DMS114 treated with DMSO at 0.1 percent for 48 hours (cell line): ENCODE data around the gene FBXW5.

Experiments
- DNase-seq: peaks from one replicate; lab custom pipeline; 2025; ENCODE audit not compliant: unreplicated experiment; lab: John Stamatoyannopoulos, UW

FBXW5 gene

DNA sequence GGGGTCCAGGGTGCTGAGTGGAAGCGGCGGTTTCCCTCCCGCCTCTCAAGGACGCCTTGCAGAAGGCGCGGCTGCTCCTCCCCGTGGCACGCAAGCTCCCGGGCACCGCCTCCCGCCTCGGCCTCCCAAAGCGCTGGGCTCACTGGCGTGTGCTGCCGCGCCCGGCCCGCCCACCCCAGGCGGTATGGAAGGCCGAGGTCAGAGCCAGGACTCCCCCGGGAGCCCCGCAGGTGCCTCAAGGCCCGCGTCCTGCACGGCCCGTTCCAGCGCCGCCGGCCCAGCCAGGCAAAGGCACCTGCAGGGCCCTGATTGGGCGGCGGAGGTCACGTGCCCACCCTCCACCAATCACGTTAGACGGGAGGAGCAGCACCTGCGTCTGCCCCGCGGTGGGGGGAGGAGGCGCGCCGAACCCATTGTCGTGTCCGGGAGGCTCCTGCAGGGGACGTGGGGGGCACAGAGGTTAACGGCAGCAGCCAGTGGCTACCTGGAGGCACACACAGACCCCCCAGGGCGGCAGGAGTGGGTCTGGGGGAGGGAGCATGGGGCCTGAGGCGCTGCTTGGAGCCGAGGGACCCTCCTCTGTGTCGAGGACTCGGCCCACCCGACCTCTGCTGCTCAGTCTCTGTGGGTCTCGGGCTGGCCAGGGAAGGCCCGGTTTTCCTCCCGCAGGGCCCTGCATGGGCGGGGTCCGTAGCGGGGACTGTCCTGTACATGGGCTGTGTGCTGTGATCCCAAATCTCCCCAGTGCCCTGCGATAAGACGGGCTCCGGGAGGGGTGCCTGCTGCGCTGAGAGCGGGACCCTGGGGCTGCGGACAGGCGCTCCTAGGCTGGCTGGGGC lies 5.5 kb upstream of the FBXW5 start:
- DNase-seq: peak; percentile 60

DNA sequence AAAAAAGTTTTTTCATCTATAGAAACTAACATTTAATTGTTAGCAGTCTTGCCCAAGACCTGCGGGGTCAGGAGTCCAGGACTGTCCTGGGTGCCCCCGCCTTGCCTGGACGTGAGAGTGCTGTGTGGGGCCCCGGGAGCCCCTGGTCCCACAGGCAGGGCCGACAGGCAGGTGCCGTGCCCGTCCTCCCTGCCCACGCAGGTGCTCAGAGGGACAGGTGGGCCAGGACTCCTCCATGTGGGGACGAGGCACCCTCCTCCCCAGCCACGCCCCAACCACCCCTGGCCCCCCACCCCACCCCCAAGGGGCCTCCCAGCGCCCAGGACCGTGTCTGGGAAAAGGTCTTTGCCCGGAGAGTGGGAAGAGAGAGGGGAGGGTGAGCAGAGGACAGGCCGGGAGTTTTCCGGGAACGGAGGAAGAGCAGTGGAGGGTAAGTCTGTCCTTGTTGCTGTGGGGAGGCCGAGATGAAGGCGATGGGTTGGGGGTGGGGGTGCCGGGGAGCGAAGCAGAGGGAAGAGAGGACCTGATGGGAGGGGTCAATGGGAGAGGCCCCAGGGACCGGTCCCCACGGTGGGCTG lies 4.8 kb upstream of the FBXW5 start:
- DNase-seq: no peak

DNA sequence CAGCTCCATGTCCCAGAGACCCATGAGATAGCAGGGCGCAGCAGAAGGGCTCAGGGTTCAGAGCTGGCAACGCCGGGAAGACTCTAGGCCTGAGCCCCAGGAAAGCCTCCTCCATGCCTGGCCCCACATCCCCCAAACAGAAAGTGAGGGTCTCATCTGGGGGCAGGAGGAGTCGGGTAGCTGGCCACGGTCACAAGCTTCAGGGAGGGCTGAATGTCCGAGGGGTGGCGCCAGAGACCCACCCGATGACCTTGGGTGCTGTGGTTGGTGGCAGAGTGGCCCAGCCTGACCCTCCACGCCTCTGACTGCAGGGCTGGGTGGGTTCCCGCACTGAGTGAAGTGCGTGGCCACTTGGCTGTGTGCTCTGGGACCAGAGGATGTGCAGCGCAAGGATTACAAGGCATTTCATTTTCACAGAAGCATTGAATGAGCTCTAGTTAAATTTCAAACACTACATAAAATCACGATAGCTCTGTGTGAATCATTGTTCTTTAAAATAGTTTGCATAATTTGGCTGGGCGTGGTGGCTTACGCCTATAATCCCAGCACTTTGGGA lies 3.5 kb upstream of the FBXW5 start:
- DNase-seq: peak; percentile 8

DNA sequence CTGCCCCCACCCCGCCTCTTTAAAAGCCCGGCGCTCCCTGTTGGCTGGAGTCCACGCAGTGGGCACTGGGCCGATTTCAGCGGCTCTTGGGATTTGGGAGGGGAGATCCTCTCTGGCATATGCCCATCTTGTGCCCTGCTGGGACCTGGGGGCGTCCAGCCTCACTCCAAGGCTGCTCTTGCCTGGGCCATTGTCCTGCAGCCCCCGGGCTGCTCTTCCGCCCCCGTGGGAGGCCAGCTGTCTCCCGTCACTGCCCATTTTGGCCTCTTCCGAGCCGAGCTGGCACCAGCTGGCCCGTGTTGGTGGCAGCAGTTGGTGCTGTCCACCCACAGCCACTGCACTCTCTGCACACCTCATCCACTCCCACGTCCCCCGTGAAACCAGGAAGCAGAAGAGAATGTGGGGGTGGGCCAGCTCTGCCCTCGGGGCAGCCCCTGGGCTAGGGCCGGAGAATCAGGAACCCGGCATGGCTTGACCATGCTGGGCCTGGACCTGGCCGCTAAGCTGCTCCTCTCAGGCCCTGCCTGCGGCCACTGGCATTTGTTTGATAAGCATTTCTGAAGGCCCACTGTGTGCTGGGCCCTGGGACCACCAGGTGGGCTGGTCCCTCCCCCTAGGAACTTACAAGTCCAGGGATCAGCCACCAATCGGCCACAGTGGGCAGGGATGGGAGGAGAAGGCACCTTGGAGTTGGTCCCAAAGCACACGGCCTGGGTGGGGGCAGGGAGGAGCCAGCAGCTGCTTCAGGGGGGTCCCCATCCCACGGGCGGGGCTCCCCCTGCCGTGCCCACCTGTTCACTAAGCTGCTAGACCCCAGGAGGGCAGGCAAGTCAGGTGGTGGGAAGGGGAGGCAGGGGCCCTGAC lies 2.7 kb upstream of the FBXW5 start:
- no peak for DNase-seq

DNA sequence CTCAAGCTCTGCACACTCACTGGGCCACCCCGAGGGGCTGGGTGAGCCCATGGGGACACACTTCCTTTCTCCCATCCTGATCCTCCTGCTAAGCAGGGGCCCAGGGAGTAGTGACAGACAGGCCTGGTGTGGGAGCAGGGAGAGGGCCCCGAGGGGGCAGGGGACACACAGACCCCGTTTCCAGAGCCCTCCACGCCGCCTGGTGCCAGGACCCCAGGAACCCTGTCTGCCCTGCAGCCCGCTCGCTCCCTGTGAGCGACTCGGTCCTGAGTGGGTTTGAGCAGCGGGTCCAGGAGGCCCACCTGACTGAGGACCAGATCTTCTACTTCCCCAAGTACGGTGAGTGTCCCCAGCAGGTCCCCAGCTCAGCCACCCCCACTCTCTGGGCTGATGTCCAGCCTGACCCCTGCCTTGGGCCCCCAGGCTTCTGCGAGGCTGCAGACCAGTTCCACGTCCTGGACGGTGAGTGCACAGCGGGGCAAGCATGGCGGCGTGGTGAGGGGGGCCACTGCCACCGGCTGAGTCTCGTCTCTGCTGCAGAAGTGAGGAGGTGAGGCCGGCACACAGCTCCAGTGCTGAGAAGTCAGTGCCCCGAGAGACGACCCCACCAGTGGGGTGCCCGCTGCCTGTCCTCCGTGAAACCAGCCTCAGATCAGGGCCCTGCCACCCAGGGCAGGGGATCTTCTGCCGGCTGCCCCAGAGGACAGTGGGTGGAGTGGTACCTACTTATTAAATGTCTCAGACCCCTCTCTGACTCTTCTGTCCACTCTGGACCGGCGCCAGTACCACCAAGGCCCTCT lies 1.9 kb upstream of the FBXW5 start:
- no peak for DNase-seq

DNA sequence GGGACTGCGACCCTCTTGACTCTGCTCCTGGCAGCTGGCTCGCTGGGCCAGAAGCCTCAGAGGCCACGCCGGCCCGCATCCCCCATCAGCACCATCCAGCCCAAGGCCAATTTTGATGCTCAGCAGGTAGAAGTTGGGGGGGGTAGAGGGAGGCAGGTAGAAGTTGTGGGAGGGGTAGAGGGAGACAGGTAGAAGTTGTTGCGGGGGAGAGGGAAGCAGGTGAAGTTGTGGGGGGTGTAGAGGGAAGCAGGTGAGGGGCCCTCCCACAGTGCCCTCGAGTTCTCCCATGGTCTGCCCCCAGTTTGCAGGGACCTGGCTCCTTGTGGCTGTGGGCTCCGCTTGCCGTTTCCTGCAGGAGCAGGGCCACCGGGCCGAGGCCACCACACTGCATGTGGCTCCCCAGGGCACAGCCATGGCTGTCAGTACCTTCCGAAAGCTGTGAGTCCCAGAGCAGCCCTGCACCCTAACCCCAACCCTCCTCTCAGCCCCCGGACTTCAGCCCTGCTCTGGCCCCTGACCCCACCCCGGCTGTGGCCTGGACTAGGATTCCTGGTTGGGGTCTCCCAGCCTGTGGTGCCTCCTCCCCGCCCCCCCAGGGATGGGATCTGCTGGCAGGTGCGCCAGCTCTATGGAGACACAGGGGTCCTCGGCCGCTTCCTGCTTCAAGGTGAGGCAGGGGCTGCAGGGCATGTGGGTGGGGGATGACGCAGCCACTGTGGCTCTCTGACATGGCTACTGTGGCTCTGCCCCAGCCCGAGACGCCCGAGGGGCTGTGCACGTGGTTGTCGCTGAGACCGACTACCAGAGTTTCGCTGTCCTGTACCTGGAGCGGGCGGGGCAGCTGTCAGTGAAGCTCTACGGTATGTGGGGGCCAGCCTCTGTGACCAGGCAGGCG lies 1.0 kb upstream of the FBXW5 start:
- DNase-seq: no peak

DNA sequence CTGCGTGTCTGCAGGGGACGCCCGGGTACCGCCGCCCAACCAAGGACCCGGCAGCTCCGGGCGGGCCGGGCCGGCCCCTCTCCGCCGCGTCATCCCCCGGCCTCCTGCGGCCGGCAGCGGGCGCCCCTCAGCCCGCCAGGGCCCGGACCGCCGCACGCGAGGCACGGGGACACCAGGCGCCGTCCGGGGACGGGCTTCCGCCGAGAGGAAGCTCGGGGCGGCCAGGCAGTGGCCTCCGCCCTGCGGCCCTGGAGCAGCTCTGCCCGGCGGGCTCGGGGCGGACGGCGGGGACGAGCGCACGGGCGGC lies 373 bp downstream of the FBXW5 start:
- DNase-seq: no peak

DNA sequence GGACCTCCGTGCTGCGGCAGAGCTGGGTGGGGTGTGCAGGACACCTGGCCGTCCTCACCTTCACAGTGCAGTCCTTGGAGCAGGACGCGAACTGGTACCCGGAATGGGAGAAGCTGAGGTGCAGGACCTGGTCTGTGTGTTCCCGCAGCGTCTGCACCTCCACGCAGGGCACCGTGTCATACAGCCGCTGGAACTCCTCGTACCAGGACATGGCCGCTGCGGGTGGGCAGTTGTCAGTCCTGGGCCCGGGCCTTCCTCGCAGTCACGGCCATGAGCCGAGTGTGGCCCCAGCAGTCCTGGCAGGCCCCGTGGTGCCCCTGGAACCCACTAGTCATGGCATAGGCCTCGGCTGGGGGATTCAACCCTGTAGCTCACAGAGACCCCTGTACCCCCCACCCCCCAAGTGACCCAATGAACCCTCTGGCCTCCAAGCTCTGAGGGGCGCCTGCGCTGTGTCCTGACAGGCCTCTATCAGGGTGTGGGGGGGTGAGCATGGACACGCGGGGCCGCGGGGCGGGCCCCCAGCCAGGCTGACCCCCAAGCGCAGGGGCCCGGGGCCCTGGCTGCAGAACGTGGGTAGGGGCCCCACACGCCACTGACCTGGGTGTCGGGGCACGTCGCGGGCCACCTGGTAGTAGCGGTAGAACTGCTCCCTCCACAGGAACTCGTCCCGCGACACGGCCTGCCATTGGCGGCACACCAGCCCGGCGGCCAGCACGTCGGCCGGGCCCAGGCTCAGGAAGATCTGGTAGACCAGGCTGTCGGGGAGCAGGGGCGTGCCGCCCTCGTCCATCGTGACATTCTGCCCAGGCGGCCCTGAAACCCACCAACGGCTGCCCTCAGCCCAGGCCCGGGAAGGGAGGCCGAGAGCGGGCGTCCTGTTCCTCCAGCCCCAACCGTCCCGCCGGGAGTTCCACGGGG lies 987 bp downstream of the FBXW5 start:
- no peak for DNase-seq

DNA sequence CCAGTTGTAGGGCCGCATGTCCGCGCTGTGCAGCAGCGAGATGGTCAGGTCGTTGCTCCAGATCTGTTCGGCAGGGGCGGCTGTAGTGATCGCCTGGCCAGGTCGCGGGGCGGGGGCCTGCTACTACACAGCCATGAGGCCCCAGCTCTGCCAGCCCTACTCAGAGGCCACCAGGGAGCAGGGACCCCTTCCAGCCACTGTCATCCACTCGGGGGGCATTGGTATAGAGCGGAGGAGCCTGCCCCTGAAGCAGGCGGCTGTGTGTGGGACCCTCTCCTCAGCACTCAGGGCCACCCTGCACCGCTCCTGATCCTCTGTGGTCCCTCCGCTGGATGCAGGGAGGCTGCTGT lies 1.7 kb downstream of the FBXW5 start:
- DNase-seq: no peak

DNA sequence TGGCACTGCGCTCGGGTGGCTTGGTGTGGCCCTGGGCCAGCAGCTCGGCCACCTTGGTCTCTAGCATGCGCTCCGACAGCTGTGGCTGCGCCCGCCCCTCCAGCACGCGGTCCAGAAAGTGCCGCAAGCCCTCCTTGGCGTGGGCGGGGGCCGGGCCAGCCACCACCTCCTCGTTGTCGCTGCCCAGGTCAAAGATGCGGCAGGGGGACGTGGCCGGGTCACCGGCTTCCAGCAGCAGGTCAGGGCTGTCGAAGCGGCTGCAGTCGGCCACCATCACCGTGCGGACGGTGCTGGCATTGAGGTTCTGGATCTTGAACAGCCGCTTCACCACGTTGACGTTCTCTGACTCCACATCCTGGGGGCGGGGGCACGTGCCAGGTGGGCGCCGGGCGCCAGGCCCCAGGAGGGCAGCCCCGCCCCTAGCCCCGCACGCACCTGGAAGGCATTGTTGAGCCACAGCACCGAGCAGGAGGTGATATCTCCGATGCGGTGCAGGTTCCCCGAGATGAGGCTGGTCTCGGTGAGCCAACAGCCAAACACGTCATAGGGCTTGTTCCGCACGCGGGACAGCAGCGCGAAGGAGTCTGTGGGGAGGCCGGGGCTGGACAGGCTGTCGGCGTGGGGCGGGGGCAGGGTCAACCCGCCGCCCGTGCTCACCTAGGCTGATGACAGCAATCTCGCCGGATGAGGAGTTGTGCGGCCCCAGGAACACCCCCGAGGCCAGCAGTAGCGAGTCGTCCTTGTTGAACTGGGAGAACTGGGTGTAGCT lies 2.2 kb downstream of the FBXW5 start:
- DNase-seq: no peak

DNA sequence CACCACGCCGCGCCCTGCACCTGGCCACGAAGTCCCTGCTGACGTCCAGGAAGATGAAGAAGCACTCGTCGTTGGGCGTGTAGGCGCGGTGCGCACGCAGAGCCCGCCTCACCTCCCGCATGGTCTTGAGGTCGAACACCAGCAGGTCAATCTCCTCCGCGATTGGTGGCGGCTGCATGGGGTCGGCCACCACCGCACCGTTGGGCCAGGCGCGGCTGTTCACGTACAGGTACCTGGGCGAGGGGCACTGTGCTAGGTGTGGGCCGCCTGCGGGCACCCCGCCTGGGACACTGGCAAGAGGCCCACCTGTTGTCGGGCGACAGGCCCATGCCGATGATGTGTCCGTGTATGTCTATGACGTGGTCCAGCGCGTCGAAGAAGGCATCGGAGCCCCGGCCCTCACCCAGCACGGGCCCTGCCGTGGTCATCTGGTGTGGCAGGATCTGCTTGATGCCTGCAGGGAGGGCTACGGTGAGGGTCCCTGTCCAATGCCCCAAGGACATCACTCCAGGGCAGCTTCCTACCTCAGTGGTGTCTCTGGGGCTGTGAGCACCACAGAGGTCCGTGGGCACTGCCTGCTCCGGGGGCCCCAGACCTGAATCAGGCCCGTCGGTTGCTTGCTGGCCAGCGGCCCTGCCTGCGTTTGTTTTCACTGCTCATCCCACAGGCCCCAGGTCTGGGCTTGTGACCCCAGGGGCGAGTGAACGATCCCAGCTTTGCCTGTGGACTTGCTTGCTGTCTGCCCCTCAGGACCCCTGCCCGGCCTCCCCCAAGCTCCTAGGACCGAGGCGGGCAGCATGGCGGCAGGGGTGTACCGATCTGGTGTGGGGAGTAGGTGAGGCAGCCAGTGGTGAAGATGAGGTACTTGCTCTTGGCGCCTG lies 3.1 kb downstream of the FBXW5 start:
- no peak for DNase-seq

DNA sequence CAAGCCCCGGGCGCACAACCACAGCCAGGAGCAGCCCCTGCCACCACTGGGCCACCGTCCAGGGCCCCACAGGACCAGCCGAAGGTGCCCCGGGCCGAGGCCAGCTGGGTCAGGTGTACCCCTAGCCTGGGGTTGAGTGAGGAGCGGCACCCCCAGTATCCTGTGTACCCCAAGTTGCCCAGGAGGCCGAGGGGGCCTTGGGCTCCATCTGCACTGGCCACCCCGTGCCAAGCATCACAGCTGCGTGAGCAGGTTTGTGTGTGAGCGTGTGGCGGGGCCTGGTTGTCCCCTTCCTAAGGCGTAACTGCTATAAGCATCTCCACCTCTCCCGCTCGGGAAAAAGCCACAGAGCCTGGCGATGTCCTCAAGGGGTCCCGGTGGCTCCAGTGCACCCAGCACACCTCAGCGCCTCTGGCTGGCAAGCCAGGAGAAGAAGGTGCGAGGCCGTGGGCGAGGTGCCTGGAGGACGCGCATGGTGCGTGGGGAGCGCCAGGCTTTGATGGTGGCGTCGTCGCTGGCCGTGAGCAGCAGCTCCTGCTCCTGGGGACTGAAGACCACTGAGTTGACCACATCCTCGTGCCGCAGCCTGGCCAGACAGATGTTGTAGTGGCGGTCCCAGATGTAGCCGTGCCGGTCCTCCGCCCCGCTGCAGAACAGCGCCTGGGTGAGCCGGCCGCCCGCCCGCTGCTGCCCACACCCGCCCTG lies 3.9 kb downstream of the FBXW5 start:
- no peak for DNase-seq

DNA sequence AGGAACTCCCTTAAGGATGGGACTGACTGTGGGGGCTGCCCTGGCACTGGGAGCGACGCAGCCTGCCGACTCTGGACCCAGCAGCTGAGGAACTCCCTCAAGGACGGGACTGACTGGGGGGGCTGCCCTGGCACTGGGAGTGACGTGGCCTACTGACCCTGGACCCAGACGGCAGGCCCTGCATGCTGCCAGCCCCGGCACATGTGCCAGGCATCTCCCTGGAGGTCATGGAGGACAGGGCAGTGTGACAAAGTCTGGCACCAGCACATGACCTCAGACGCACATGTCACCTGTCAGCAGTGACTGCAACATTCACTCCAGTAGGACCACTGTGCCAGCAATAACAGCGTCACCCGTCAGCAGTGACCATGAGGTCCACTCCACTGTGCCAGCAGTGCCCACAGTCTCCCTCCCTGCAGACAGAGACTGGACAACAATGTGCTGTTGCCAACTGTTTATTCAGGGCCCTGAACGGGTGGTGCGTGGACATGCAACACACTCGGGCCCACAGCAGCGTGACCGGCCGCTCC lies 4.5 kb downstream of the FBXW5 start:
- DNase-seq: no peak

DNA sequence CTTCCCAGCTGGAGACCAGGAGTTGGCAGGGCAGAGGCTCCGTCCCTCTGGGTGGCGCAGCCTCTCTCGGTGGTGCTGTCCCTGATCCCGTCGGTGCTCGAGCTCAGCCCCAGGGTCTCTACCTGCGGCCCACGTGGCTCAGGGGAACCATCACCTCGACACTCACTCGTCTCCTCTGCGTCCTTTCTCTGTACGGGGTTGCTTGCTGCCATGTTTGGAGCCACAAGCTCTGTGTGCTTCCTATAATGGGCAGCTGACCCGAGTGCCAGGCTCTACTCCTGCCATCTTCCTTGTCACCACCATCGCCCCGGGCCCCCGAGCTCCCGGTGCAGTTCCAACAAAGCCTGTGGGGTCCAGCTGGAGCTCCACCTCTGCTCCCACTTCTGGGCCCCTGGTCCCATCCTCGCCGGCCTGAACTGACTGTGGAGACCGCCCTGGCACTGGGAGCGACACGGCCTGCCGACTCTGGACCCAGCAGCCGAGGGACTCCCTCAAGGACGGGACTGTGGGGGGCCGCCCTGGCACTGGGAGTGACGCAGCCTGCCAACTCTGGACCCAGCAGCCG lies 5.0 kb downstream of the FBXW5 start:
- no peak for DNase-seq

DNA sequence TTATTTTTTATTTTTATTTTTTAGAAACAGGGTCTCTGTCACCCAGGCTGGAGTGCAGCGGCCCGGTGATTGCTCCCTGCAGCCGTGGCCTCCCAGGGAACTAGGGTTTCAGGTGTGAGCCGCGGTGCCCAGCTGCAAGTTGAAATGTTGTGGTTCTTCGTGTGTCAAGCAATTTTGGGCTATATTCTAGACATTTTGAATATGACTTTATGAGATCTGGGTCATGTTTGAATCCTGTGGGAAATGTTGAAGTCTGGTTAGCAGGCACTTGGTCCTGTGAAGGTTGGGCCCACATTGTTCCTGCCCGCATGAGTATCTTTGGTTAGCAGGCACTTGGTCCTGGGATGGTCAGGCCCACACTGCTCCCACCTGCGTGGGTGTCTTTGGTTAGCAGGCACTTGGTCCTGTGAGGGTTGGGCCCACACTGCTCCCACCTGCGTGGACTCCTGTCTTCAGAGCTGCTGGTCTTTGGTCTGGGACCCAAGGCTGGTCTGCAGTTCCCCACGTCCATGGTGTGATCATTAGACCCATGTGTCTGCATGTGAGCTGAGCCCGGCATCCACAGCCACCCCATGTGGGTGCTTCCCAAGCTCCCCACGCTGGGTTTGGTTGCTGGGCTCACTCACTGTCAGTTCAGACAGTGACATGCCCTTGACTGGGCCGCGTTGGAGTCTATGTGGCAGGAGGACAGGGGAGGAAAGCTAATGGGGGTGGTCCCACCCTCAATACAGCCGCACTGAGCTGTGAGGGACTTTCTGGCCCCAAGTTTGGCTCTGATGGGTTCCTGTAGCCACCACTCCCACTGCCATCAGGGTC lies 7.1 kb downstream of the FBXW5 start:
- DNase-seq: no peak
